NCI-H510A (cell line): ENCODE results near the gene CTPS1.

Experiments
- DNase-seq: peaks from one replicate; lab custom pipeline; 2025; lab: John Stamatoyannopoulos, UW

Gene CTPS1

GRCh38 chr1:41024953-41025352 lies 45.5 kb downstream of the CTPS1 start:
- no peak for DNase-seq

GRCh38 chr1:41025979-41026819 lies 46.7 kb downstream of the CTPS1 start:
- no peak for DNase-seq

GRCh38 chr1:41028034-41028642 lies 48.6 kb downstream of the CTPS1 start:
- no peak for DNase-seq

GRCh38 chr1:41030872-41031616 lies 51.5 kb downstream of the CTPS1 start:
- DNase-seq = no peak

- DNase-seq = no peak
These were observed 52.7 kb downstream of the CTPS1 start for GRCh38 chr1:41032147-41032546.

- DNase-seq = no peak
These were observed 53.8 kb downstream of the CTPS1 start for GRCh38 chr1:41033272-41033671.

GRCh38 chr1:41037116-41037903 lies 57.8 kb downstream of the CTPS1 start:
- DNase-seq = no peak

- no peak for DNase-seq
These were observed 58.6 kb downstream of the CTPS1 start for GRCh38 chr1:41038110-41038509.

- DNase-seq = no peak
These were observed 62.2 kb downstream of the CTPS1 start for GRCh38 chr1:41041614-41042270.

- no peak for DNase-seq
These were observed 64.7 kb downstream of the CTPS1 start for GRCh38 chr1:41044187-41044586.

- DNase-seq = no peak
These were observed 66.2 kb downstream of the CTPS1 start for GRCh38 chr1:41045740-41046139.

GRCh38 chr1:41046347-41046775 lies 66.9 kb downstream of the CTPS1 start:
- peak; percentile 30 for DNase-seq

GRCh38 chr1:41048540-41048939 lies 69.0 kb downstream of the CTPS1 start:
- DNase-seq = no peak

- DNase-seq = no peak
These were observed 71.5 kb downstream of the CTPS1 start for GRCh38 chr1:41051022-41051421.

GRCh38 chr1:41053316-41053715 lies 73.8 kb downstream of the CTPS1 start:
- DNase-seq = no peak

GRCh38 chr1:41056907-41057306 lies 77.4 kb downstream of the CTPS1 start:
- no peak for DNase-seq
